HG02588 (cell line): ENCODE measurements around the gene STPG2.
"Not testable (repeated sequence)": the region's sequence is repeated elsewhere in the genome, so short reads cannot be mapped to it uniquely, and the experiment has no call there.

Experiments
- ATAC-seq: cut with Tn5 transposase; IDR thresholded peaks from one replicate; pipeline ENCODE4 v1.9.1; 2021; ENCODE audit warnings: mild to moderate bottlenecking, moderate library complexity; ENCODE audit not compliant: unreplicated experiment

The STPG2 gene

GRCh38 chr4:97952763-97953162 is 190.5 kb downstream of the STPG2 start:
- ATAC-seq = no peak

- no peak for ATAC-seq
Observed at GRCh38 chr4:97950836-97951235, 192.4 kb downstream of the STPG2 start.

- ATAC-seq = no peak
Observed at GRCh38 chr4:97942951-97943350, 200.3 kb downstream of the STPG2 start.

GRCh38 chr4:97942137-97942536 is 201.1 kb downstream of the STPG2 start:
- ATAC-seq = no peak

- ATAC-seq = no peak
Observed at GRCh38 chr4:97938141-97938540, 205.1 kb downstream of the STPG2 start.

GRCh38 chr4:97924341-97924958 is 218.8 kb downstream of the STPG2 start:
- no peak for ATAC-seq

- ATAC-seq = no peak
Observed at GRCh38 chr4:97923096-97923495, 220.2 kb downstream of the STPG2 start.

GRCh38 chr4:97917115-97917514 is 226.2 kb downstream of the STPG2 start:
- ATAC-seq = no peak

GRCh38 chr4:97912156-97912555 is 231.1 kb downstream of the STPG2 start:
- no peak for ATAC-seq

GRCh38 chr4:97911236-97911906 is 231.9 kb downstream of the STPG2 start:
- no peak for ATAC-seq

- no peak for ATAC-seq
Observed at GRCh38 chr4:97910005-97910404, 233.3 kb downstream of the STPG2 start.

GRCh38 chr4:97903436-97904189 is 239.7 kb downstream of the STPG2 start:
- not testable (repeated sequence) for ATAC-seq

GRCh38 chr4:97900229-97900628 is 243.0 kb downstream of the STPG2 start:
- no peak for ATAC-seq

GRCh38 chr4:97892592-97893266 is 250.5 kb downstream of the STPG2 start:
- no peak for ATAC-seq

GRCh38 chr4:97879942-97880341 is 263.3 kb downstream of the STPG2 start:
- no peak for ATAC-seq

GRCh38 chr4:97868097-97868496 is 275.2 kb downstream of the STPG2 start:
- no peak for ATAC-seq

GRCh38 chr4:97867557-97868091 is 275.7 kb downstream of the STPG2 start:
- ATAC-seq = no peak

- ATAC-seq = no peak
Observed at GRCh38 chr4:97866821-97867556, 276.3 kb downstream of the STPG2 start.

- no peak for ATAC-seq
Observed at GRCh38 chr4:97851115-97851514, 292.2 kb downstream of the STPG2 start.

GRCh38 chr4:97845758-97846157 is 297.5 kb downstream of the STPG2 start:
- ATAC-seq = no peak

- ATAC-seq = no peak
Observed at GRCh38 chr4:97841512-97841911, 301.8 kb downstream of the STPG2 start.
